Measurements from ENCODE around the gene SPTBN2. TPM values are rescaled to one million over a fixed set of nuclear protein-coding genes. Genes with fewer than 3 reads are reported as not detected.

Gene SPTBN2
- total RNA-seq, 1 donor from 2014 or later: 3.0 TPM

- Mint-ChIP-seq H3K27me3 (no peaks in the 10 kb centered on the region), H3K36me3 (ENCODE audit: low read depth) (peaks cover 2% of the 10 kb centered on the region), H3K4me3 (peak overlapping the region; percentile 96), H3K27ac (peak overlapping the region; percentile 89), H3K4me1 (peaks cover 26% of the 10 kb centered on the region), H3K9me3 (peaks cover 7% of the 10 kb centered on the region)
- no peak for TF ChIP-seq CTCF (IDR thresholded peaks at IDR 0.05)
- intact Hi-C loops (cut with micrococcal nuclease): loop anchor here (1.0 to 2.0 kb wide), 2 partner anchors 16 to 57 kb away; partner anchors contain the start of gene SPTBN2
- DNase-seq (peak; percentile 95), ATAC-seq (ENCODE audit: low read depth) (peak; percentile 90)
- ChIA-PET POLR2A (interaction anchor here (0.5 to 1.7 kb wide), 7 partner anchors 20 to 542 kb away, joined by 3 to 10 read pairs (median 5); partner anchors contain the start of genes MRPL11 and RCE1), CTCF (no interaction called here)
Observed at GRCh38 chr11:66744485-66745355, 15.7 kb upstream of the SPTBN2 start.

- CTCF ChIA-PET: no interaction called here
- Mint-ChIP-seq H3K27me3 (no peaks in the 10 kb centered on the region), H3K4me1 (peaks cover 22% of the 10 kb centered on the region), H3K9me3 (peaks cover 7% of the 10 kb centered on the region), H3K27ac (no peak overlapping the region), H3K4me3 (peak overlapping the region; percentile 96), H3K36me3 (ENCODE audit: low read depth) (peaks cover 2% of the 10 kb centered on the region)
- DNase-seq (no peak), ATAC-seq (ENCODE audit: low read depth) (no peak)
- TF ChIP-seq CTCF (IDR thresholded peaks at IDR 0.05): no peak
- POLR2A ChIA-PET: interaction anchor here (0.6 kb wide), 1 partner anchor 52 kb away, joined by 7 read pairs; no protein-coding TSS in a partner anchor
- intact Hi-C loops (cut with micrococcal nuclease): no loop called here
Observed at GRCh38 chr11:66743271-66743968, 14.4 kb upstream of the SPTBN2 start.

- Mint-ChIP-seq H3K4me3 (no peak overlapping the region), H3K27ac (no peak overlapping the region), H3K36me3 (ENCODE audit: low read depth) (peaks cover 2% of the 10 kb centered on the region), H3K27me3 (no peaks in the 10 kb centered on the region), H3K4me1 (peaks cover 15% of the 10 kb centered on the region), H3K9me3 (peaks cover 7% of the 10 kb centered on the region)
- TF ChIP-seq CTCF (IDR thresholded peaks at IDR 0.05): no peak
- intact Hi-C loops (cut with micrococcal nuclease): no loop called here
- ATAC-seq (ENCODE audit: low read depth) (no peak), DNase-seq (no peak)
- ChIA-PET CTCF (no interaction called here), POLR2A (interaction anchor here (0.6 kb wide), 1 partner anchor 64 kb away, joined by 4 read pairs; no protein-coding TSS in a partner anchor)
Observed at GRCh38 chr11:66741153-66741552, 12.1 kb upstream of the SPTBN2 start.

GRCh38 chr11:66739983-66740382, 11.0 kb upstream of the SPTBN2 start:
- POLR2A ChIA-PET: no interaction called here

More at GRCh38 chr11:66739983-66740382, 11.0 kb upstream of the SPTBN2 start:
- H3K4me3 Mint-ChIP-seq: no peak overlapping the region
- intact Hi-C loops (cut with micrococcal nuclease): no loop called here
- CTCF ChIA-PET: no interaction called here
- H3K9me3 Mint-ChIP-seq: peaks cover 7% of the 10 kb centered on the region
- ATAC-seq (ENCODE audit: low read depth) (no peak), DNase-seq (no peak)
- peaks cover 8% of the 10 kb centered on the region for H3K4me1 Mint-ChIP-seq
- H3K27me3 Mint-ChIP-seq: no peaks in the 10 kb centered on the region
- peaks cover 2% of the 10 kb centered on the region for H3K36me3 Mint-ChIP-seq (ENCODE audit: low read depth)
- no peak for TF ChIP-seq CTCF (IDR thresholded peaks at IDR 0.05)
- H3K27ac Mint-ChIP-seq: no peak overlapping the region
